ENCODE results near the gene SIAH1.
"Not testable (repeated sequence)": the region's sequence is repeated elsewhere in the genome, so short reads cannot be mapped to it uniquely, and the experiment has no call there.

GRCh38 chr16:48313905-48314304 is 71.3 kb downstream of the SIAH1 start:
- TF ChIP-seq POLR2A (IDR thresholded peaks at IDR 0.05) = not testable (repeated sequence)
- TF ChIP-seq, protein P1, sequence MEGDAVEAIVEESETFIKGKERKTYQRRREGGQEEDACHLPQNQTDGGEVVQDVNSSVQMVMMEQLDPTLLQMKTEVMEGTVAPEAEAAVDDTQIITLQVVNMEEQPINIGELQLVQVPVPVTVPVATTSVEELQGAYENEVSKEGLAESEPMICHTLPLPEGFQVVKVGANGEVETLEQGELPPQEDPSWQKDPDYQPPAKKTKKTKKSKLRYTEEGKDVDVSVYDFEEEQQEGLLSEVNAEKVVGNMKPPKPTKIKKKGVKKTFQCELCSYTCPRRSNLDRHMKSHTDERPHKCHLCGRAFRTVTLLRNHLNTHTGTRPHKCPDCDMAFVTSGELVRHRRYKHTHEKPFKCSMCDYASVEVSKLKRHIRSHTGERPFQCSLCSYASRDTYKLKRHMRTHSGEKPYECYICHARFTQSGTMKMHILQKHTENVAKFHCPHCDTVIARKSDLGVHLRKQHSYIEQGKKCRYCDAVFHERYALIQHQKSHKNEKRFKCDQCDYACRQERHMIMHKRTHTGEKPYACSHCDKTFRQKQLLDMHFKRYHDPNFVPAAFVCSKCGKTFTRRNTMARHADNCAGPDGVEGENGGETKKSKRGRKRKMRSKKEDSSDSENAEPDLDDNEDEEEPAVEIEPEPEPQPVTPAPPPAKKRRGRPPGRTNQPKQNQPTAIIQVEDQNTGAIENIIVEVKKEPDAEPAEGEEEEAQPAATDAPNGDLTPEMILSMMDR (IDR thresholded peaks at IDR 0.05) = not testable (repeated sequence)

Data from lower leg skin (tissue), 3 donors.